ENCODE data around the gene BCAP29.

BCAP29 gene

GRCh38 chr7:107610323-107610722 lies 30.3 kb downstream of the BCAP29 start:
- H3K4me2 ChIP-seq (ENCODE audit: low read depth, low read length, poor library complexity, severe bottlenecking), result no peak overlapping the region
- peaks cover 11% of the 10 kb centered on the region; the same call in 1 of the 2 replicates for H3K36me3 ChIP-seq (ENCODE audit: low read length)
- H3K9me2 ChIP-seq (replicated peaks; ENCODE audit: insufficient read depth, low read length), result no peaks in the 10 kb centered on the region
- no peak overlapping the region for H3K9ac ChIP-seq (ENCODE audit: low read length)
- H3K79me2 ChIP-seq (ENCODE audit: insufficient read depth, low read length), result no peaks in the 10 kb centered on the region
- TF ChIP-seq CTCF (IDR thresholded peaks at IDR 0.05; ENCODE audit: insufficient read depth, low read length, poor library complexity, severe bottlenecking), result no peak
- no peaks in the 10 kb centered on the region for H3F3A ChIP-seq (ENCODE audit: insufficient read depth)
- H3K9me3 ChIP-seq (ENCODE audit: insufficient read depth, low read length), result no peaks in the 10 kb centered on the region
- H2AFZ ChIP-seq (ENCODE audit: low read depth, low read length, severe bottlenecking), result no peak overlapping the region
- no peak overlapping the region for H3K4me3 ChIP-seq (ENCODE audit: insufficient read depth, low read length, poor library complexity, severe bottlenecking)
- H4K20me1 ChIP-seq (ENCODE audit: low read depth, low read length), result no peaks in the 10 kb centered on the region
- H3K27ac ChIP-seq (ENCODE audit: low read depth, low read length), result no peak overlapping the region
- H3K27me3 ChIP-seq (ENCODE audit: low read length), result no peaks in the 10 kb centered on the region

- Histone ChIP-seq H3K79me2 (ENCODE audit: insufficient read depth, low read length) (no peaks in the 10 kb centered on the region), H3K4me3 (ENCODE audit: insufficient read depth, low read length, poor library complexity, severe bottlenecking) (no peak overlapping the region), H2AFZ (ENCODE audit: low read depth, low read length, severe bottlenecking) (no peak overlapping the region), H4K20me1 (ENCODE audit: low read depth, low read length) (no peaks in the 10 kb centered on the region), H3K9me2 (replicated peaks; ENCODE audit: insufficient read depth, low read length) (no peaks in the 10 kb centered on the region), H3F3A (ENCODE audit: insufficient read depth) (peaks cover 5% of the 10 kb centered on the region; the same call in 1 of the 2 replicates), H3K9ac (ENCODE audit: low read length) (no peak overlapping the region), H3K9me3 (ENCODE audit: insufficient read depth, low read length) (no peaks in the 10 kb centered on the region), H3K27ac (ENCODE audit: low read depth, low read length) (no peak overlapping the region), H3K27me3 (ENCODE audit: low read length) (no peaks in the 10 kb centered on the region), H3K4me2 (ENCODE audit: low read depth, low read length, poor library complexity, severe bottlenecking) (no peak overlapping the region), H3K36me3 (ENCODE audit: low read length) (peaks cover 13% of the 10 kb centered on the region; the same call in 1 of the 2 replicates)
- TF ChIP-seq EZH2phosphoT487 (conservative IDR thresholded peaks at IDR 0.05; ENCODE audit: low read length), result no peak
- no peak for TF ChIP-seq CTCF (IDR thresholded peaks at IDR 0.05; ENCODE audit: insufficient read depth, low read length, poor library complexity, severe bottlenecking)
These were observed 33.4 kb downstream of the BCAP29 start for GRCh38 chr7:107613439-107613838.

GRCh38 chr7:107613948-107614347 lies 33.9 kb downstream of the BCAP29 start:
- Histone ChIP-seq H4K20me1 (ENCODE audit: low read depth, low read length) (no peaks in the 10 kb centered on the region), H3K4me3 (ENCODE audit: insufficient read depth, low read length, poor library complexity, severe bottlenecking) (no peak overlapping the region), H3K9ac (ENCODE audit: low read length) (no peak overlapping the region), H3K79me2 (ENCODE audit: insufficient read depth, low read length) (no peaks in the 10 kb centered on the region), H3F3A (ENCODE audit: insufficient read depth) (peaks cover 5% of the 10 kb centered on the region; the same call in 1 of the 2 replicates), H2AFZ (ENCODE audit: low read depth, low read length, severe bottlenecking) (no peak overlapping the region), H3K4me2 (ENCODE audit: low read depth, low read length, poor library complexity, severe bottlenecking) (no peak overlapping the region), H3K27ac (ENCODE audit: low read depth, low read length) (no peak overlapping the region), H3K27me3 (ENCODE audit: low read length) (no peaks in the 10 kb centered on the region), H3K36me3 (ENCODE audit: low read length) (peaks cover 11% of the 10 kb centered on the region; the same call in 1 of the 2 replicates), H3K9me3 (ENCODE audit: insufficient read depth, low read length) (no peaks in the 10 kb centered on the region), H3K9me2 (replicated peaks; ENCODE audit: insufficient read depth, low read length) (no peaks in the 10 kb centered on the region)
- no peak for TF ChIP-seq CTCF (IDR thresholded peaks at IDR 0.05; ENCODE audit: insufficient read depth, low read length, poor library complexity, severe bottlenecking)
- TF ChIP-seq EZH2phosphoT487 (conservative IDR thresholded peaks at IDR 0.05; ENCODE audit: low read length), result no peak

All from SU-DHL-6 (cell line).